GM20431 (cell line): ENCODE data around the gene GRPEL1.

ENCODE experiments used
- in situ Hi-C: fragments of 300-500 bp; cut with MseI, MboI; formaldehyde crosslinking; loops from one replicate; pipeline ENCODE4 v1.15.0; 2020; ENCODE audit warnings: low sequenced_read_pairs; ENCODE audit not compliant: unreplicated experiment

GRPEL1 gene

DNA sequence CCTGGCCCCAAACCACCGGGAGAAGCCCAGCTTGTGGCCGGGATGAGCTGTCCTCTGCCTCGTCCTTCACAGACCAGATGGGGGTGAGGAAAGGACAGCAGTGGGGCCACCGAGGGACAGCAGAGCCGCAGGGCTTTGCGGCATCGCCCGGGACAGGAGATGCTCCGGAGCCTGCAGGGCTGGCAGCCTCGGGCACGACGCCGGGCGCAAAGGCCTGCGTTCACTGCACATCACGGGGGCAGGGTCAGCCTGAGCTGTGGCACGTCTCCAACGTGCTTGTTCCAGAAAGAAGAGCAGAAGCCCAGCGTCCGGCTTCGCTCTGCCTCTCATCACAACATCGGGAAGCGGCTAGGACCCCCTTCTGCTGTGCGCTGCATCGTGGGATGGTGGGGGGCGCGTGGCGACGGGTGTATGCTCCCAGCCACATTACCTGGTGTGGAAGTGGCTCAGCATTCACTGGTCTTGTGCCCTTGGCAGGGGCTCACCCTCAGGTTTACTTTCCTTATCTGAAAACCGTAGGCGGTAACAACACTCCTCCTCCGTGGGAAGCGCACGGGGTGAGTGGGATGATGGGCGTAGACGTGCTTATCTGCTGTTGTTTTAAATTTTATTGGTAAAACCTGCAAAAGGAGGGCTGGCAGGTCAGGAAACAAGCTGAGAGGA lies 17.3 kb downstream of the GRPEL1 start:
- in situ Hi-C loops, result loop anchor here (25.0 kb wide), 1 partner anchor 338 kb away; the partner anchor contains the start of genes BLOC1S4 and MRFAP1L1

DNA sequence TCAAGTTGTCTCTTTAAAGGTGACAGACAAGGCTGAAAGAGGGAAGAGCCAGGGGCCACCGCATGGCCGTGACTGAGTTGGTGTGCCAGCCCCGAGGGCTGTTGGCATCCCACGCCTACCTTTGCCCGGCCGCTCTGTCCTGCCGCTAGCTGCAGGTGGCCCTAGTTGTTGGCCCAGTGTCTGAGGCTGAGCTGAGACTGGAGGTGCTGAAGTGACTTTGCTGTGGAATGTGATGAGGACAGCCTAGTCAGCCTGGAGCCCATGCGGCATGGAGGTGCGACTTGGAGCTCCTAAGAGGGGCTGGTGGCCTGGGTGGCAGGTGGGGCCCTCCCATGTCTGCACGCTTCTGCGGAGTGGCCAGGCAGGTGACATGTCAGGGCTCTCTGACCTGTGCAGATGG lies 18.1 kb downstream of the GRPEL1 start:
- in situ Hi-C loops, result loop anchor here (25.0 kb wide), 1 partner anchor 337 kb away; the partner anchor contains the start of genes BLOC1S4 and MRFAP1L1

DNA sequence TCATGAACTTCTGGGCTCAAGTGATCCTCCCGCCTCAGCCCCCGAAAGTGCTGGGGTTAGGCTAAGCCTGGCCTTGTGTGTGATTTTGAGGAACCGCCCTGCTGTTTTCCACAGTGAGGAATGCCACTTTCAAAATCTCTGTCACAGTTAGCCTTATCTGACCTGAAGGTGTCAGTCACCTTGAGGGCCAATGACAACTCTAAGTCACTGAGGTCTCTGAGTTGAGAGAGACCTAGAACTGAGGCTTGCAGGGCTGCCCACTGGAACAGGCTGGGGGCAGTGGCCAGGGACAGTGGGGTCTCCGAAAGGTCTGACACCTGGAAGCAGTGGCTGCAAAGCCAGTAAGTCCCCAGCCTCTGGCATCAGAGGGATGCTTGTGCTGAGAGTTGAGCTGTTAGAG lies 18.6 kb downstream of the GRPEL1 start:
- in situ Hi-C loops, result no loop called here

DNA sequence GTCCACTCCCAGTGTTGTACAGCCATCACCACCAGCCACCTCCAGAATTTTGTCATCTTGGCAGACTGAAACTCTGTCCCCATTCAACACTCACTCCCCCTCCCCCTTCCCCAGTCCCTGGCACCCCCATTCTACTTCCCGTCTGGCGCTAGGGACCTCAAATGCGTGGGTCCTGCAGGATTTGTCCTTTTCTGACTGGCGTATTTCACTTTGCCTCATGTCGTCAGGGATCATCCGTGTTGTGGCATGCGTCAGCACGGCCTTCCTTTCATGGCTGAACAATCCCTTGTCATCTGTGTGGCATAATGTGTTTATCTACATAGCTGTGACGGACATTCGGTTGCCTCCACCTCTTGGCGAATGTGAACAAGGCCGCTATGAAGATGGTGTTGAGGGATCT lies 19.2 kb downstream of the GRPEL1 start:
- in situ Hi-C loops, result no loop called here

DNA sequence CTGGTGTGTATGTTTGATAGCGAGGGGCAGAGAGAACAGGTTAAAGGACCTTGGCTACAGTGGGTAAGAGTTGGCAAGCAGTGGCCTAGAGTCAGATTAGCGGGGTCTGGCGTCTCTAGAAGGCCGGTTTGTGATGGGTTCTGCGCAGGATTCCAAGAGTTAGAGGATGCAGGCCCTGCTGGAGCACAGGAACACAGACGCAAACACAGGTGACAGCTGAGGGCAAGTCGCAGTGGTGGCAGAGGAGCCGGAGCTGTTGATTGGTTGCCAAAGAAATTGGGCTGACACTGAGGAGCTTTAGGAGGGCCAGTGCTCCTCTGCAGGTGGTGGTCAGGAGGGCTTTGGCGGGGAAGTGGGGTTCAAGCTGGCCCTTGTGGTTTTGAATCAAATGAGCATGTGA lies 20.9 kb downstream of the GRPEL1 start:
- in situ Hi-C loops, result no loop called here

DNA sequence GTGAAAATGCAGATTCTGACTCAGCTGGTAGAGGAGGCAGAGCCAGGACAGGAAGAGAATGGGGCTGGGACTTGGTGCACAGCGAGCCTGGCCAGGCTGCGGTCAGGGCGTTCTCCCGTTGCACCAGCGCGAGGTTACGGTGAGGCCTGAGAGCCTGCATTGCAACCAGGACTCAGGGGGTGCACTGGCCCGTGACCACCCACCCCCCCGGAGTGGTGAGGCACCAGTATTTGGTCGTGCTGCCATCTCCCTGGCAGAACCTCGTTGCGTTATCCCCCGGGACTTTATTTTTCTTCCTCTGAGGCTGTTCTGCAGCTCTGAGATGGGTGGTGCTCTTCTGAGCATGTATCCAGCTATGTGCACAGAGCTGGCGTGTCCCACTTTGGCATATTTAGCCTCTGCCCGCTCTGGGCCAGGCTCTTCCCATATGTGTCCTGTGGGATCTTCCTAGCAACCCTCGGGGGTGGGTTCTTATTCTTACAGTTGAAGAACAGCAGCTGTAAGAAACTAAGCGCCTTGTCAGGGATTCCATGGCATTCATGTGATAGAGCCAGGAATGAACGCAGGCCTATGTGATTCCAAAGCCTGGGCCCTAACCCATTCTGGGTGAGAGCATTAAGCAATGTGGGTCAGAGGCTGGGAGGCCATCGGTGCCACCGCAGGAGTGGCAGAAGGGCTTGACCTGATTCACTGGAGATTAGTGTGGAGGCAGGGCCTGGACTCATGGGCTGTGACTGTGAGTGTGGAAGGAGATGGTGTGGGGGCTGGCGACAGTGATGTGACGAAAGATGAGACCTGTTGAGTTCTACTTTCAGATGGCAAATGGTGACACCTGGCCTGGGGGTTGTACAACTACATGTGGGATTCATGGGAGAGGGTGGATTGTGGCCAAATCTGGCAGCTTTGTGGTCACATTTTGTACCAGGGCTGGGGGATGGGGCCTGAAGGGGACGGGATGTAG lies 21.6 kb downstream of the GRPEL1 start:
- in situ Hi-C loops, result no loop called here

DNA sequence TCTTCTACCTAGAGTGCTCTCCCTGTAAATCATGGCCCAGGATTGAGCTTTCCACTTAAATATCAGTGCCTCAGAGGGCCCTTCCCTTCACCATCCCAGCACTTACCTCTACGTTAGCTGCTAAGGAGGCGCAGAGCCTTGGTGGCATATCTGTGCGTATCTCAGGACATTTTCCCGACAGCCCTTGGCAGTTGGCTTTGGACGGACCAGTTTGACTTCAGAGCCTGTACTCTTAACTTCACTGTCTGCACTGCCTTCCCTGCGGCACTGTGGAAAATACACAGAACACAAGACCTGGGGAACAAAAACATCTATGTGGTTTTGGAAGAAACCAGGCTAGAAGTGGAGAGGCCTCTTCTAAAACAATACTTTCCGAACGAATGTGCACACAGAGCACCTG lies 22.3 kb downstream of the GRPEL1 start:
- in situ Hi-C loops, result no loop called here

DNA sequence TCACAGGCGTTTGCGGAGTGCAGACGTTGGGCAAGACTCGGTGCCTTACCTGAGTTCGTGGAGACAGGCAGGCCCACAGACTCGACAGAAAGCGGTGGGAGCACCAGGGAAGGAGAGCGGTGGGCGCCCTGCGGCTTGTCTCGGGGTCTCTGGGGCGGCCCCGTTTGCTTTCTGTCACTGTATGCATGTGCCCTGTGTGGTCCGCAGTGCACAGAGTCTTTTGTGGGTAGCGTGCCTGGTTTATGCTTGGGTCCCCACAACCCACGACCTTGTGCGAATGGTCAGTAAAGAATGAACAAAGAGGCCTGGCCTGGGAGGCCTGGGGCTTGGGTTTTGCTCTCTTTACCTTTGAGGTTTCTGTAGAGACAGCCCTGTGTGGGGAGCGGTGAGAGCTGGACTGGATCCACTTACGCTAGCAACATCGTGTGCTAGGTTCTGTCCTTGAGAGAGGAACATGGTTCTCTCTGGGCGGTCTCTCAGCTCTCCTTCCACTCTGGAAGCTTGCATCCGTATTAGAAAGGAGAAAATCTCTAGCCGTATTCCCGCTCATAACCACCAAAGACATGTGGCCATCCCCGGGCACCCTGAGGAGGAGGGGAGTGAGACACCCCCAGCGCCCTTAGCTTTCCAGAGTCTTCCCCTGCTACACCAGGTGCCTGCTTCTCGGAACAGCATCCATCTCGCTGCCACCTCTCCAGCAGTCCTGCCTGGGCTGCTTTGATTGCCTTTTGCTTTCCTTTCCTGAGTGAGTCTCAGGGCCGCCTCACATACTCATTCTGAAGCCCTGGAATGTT lies 23.5 kb downstream of the GRPEL1 start:
- in situ Hi-C loops, result no loop called here

DNA sequence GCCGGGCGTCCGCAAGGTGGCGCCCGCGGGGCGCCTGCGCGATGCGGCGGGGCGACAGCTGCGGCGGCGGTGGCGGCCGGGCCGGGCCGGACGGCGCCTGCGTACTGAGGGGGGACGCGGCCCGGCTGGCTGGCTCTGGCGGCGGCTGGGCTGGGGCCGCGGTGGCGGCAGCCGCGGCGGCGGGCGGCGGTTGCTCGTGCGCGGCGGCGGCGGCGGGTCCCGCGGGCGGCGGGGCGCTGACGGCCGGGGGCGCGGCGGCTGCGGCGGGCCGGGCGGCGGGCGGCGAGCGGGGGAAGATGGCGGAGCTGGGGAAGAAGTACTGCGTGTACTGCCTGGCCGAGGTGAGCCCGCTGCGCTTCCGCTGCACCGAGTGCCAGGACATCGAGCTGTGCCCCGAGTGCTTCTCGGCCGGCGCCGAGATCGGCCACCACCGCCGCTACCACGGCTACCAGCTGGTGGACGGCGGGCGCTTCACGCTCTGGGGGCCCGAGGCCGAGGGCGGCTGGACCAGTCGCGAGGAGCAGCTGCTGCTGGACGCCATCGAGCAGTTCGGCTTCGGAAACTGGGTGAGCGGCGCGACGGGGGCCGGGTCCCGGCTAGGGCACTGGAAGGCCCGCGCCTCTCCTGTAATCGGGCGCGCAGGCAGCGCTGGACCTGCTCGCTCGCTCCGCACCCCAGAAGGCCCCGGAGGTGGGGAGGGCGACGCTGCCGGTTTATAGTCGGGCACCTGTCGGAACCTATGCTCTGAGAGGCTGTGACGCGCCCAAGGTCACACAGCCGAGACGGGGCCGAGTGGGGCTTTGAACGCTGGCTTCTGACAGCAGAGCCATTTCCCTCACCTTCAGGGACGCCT lies 24.4 kb downstream of the GRPEL1 start, which contains the start of gene TADA2B:
Gene TADA2B (plus strand): TSS at position 89 of the 853 bp plus-strand sequence. CDS start 208 bp downstream, at position 297.
- in situ Hi-C loops, result no loop called here

DNA sequence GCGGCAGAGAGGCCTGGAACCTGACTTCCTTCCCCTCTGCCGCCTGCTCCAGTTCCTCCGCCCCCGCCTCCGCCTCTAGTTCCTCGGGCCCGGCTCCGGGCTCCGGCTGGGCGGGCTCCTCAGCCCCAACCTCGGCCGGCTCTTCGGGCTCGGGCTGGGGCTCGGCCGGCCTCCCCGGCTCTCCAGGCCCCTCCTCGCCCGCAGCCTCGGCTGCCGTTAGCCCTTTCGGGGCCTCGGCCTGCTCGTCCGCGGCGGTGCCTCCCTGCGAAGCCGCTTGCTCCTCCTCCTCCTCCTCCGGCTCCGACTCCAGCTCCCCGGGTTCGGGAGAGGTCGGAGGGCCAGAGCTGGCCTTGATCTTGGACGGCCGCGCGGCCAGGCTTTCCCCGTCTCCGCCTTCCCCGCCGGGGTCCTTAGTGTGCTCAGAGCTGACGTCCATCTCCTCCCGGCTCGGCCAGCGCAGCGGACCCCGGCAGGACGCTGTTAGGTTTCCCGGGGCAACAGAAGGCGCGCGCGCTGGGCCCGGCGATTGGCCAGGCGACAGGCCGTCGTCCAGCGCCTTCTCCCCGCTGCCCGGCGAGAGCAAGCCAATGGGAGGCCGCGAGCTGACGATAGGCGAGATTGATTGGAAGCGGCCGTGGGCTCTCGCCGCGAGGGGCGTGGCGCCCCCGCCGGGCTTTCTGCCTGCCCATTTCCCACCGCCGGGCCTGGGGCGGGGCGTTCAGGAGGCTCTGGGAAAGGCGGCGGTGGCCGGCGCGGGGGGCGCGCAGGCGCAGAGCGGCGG lies 25.2 kb downstream of the GRPEL1 start:
- in situ Hi-C loops, result no loop called here

DNA sequence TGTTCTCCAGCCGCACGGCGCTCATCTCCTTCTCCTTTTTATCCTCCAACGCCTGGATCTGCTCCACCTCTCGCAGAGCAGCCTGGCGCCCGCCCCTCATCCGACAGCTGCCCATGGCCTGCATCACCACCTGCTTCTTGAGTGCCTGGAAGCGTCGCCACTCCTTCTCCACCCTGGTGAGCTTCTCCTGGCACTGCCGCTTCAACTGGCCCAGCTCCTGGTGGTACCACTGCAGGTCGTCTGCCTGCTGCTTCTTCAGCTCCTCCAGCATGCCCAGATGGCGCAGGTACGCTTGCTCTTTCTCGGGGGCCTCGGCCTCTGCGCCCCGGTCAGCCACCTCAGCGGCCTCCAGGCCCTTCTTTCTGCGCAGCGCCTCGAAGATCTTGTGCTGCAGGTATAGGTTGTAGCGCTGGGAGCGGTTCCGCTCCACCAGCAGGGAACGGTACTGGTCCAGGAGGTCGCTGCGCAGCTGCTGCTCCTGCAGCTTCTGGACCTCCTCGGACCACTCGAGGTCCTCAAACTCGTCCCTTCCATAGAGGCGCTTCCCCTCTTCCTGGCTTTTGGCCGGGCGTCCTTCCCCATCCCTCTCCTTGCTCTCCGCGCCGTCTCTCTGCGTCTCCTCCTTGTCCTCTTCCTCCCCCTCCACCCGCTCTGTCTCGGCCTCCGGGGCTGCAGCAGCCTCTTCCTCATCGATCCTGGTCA lies 25.9 kb downstream of the GRPEL1 start:
- in situ Hi-C loops, result no loop called here

DNA sequence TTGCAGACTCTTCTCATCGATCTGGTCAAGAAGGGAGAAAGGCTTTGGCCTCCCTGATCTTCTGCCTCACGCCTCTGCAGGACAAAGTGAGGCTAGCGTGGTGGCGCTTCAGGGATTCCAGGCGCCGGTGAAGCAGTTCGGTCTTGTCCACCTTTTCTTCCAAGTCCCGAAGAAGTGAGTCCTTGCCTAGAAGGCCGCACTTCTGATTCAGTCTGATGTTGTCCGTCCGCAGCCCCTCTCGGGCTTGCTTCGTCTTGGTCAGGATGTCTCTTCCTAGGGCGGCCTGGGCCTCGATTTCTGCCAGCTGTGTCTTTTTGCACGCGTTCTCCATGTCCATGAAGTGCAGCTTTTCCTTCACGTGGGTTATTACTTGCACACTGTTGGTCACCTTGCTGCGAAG lies 26.6 kb downstream of the GRPEL1 start:
- in situ Hi-C loops, result no loop called here

DNA sequence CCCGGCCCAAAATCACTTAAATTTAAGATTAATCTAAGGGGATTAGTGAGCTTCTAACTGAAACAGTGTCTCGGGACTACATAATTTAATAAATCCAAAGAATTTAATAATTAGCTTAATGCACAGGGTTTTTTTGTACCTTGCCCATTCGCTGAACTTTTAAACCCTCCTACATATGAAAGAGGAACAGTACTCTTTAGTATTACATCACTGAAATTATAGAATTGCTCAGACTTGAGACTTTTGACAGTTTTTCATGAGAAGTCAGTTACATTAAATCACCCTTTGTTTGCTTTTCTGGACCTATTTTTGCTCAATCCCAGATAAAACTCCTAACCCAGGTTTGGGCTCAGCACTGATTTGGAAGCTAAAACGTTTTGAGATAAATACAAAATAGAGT lies 27.1 kb downstream of the GRPEL1 start:
- in situ Hi-C loops, result no loop called here

DNA sequence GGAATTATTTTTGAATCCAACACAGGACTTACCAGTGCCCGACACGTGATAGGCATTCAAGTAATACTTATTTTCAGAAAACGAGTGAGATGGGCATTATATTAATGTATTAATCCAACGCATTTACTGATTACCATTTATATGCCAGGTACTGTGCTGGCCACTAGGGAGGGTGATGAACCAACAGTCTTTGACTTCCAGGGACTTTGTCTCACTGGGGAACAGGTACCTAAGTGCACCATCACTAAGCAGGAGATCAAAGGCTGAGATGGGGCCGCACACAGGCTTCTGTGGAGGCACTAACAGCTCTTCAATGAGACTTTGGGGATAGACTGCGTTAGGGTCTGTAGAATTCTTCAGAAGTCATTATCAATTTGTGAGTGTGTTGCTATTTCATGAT lies 30.4 kb downstream of the GRPEL1 start:
- in situ Hi-C loops, result no loop called here

DNA sequence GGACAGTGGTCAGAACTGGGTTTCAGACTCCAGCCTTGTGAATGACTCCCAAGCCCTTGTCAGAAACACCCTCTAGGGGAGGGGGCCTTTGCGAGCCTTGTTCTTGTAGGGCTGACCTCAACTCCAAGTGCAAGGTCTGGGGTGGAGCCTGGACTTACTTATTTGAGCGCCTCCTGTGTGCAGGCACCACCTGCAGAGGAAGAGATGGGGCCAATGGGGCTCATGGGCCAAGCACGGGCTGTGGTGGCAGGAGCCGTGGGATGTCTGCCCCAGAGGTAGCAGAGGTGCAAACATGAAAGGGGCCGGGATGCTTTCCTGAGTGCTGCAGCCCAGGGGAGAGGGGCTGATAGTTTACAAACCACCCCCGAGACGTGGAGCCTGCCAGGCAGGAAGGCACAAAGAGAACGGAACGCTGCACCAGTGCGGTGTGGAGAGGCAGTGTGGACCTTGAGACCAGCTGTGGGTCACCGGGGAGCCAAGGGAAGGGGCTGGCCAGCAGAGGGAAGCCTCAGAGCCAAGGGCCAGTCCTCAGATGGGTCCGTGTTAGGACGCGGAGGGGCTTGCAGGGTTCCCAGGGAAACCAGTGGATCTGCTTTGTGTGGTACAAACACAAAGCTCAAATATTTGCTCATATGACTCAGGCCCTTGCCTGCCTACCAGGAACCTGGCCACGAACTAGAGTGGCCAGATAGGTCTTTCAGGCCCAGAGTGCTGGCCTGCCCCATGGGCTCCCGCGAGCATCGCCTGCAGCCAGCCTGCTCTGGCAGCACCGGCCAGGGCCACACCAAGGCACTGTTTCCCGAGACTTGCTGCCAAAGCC lies 33.4 kb downstream of the GRPEL1 start:
- in situ Hi-C loops, result no loop called here

DNA sequence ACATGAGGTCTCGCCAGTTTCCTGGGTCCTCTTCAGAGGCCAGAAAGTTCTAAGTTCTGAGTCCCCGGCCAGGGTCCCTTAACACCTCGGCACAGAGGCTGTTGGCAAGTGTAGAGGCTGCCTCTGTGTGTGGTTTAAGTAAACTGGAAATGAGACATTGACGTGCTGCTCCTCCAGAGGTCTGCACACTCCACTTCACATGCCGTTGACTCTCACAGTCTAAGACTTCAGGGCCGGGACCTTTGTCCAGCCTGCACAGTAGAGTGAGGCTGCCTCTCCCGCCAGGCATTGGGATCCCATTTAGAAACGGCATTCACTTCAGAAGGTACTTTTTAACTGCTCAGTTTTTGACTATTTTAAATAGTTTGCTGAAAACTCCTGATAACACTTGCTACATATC lies 35.3 kb downstream of the GRPEL1 start:
- in situ Hi-C loops, result no loop called here
